Activated CD8-positive, alpha-beta memory T cell treated with anti-CD3 and anti-CD28 coated beads for 36 hours (primary cell): ENCODE measurements around the gene COLGALT1. TPM values are rescaled to one million over a fixed set of nuclear protein-coding genes. Genes with fewer than 3 reads are reported as not detected.
"Not testable (repeated sequence)": the region's sequence is repeated elsewhere in the genome, so short reads cannot be mapped to it uniquely, and the experiment has no call there.

Experiments
- CTCF ChIA-PET: fragments of 350-600 bp; sonication (Branson Sonifier 250); formaldehyde crosslinking; loops from one replicate; lab custom pipeline; 2021; ENCODE audit warnings: antibody characterized with exemption; lab: Charles Lee
- POLR2A ChIA-PET: fragments of 350-600 bp; sonication (Branson Sonifier 250); formaldehyde crosslinking; loops from one replicate; lab custom pipeline; 2021; ENCODE audit warnings: antibody characterized with exemption; lab: Charles Lee
- total RNA-seq, 2 experiments: library from RNA; stranded (reverse); gene quantifications; one replicate each; pipeline ENCODE4 v1.2.3, GENCODE V29; 2021

COLGALT1 gene
- total RNA-seq, 2 experiments from 2014 or later, result 97.2 to 100 TPM

GRCh38 chr19:17576758-17577456, 21.5 kb downstream of the COLGALT1 start:
- POLR2A ChIA-PET, result interaction anchor here (0.6 kb wide), 1 partner anchor 14 kb away, joined by 3 read pairs; no protein-coding TSS in a partner anchor
- CTCF ChIA-PET, result interaction anchor here (0.5 to 0.8 kb wide), 3 partner anchors 31 to 276 kb away, joined by 3 to 7 read pairs (median 3); no protein-coding TSS in a partner anchor

- POLR2A ChIA-PET, result no interaction called here
- CTCF ChIA-PET, result interaction anchor here (0.8 kb wide), 1 partner anchor 112 kb away, joined by 3 read pairs; no protein-coding TSS in a partner anchor
Measured at GRCh38 chr19:17577457-17578097, 22.1 kb downstream of the COLGALT1 start.

GRCh38 chr19:17579661-17580244, 24.3 kb downstream of the COLGALT1 start:
- POLR2A ChIA-PET, result no interaction called here
- CTCF ChIA-PET, result no interaction called here

GRCh38 chr19:17580470-17581144, 25.2 kb downstream of the COLGALT1 start:
- ChIA-PET CTCF (interaction anchor here (0.6 kb wide), 1 partner anchor 189 kb away, joined by 3 read pairs; no protein-coding TSS in a partner anchor), POLR2A (no interaction called here)

GRCh38 chr19:17581211-17581874, 25.9 kb downstream of the COLGALT1 start:
- POLR2A ChIA-PET, result no interaction called here
- CTCF ChIA-PET, result interaction anchor here (0.6 kb wide), 1 partner anchor 190 kb away, joined by 3 read pairs; no protein-coding TSS in a partner anchor

- POLR2A ChIA-PET, result interaction anchor here (1.0 kb wide), 1 partner anchor 23 kb away, joined by 3 read pairs; no protein-coding TSS in a partner anchor
- CTCF ChIA-PET, result interaction anchor here (1.1 kb wide), 1 partner anchor 9 kb away, joined by 3 read pairs; no protein-coding TSS in a partner anchor
Measured at GRCh38 chr19:17582613-17583012, 27.2 kb downstream of the COLGALT1 start.

- ChIA-PET CTCF (no interaction called here), POLR2A (no interaction called here)
Measured at GRCh38 chr19:17584132-17584531, 28.7 kb downstream of the COLGALT1 start.

- POLR2A ChIA-PET, CTCF ChIA-PET: not testable (repeated sequence)
Measured at GRCh38 chr19:17585395-17585794, 29.9 kb downstream of the COLGALT1 start.

- ChIA-PET CTCF (interaction anchor here (0.7 kb wide), 1 partner anchor 94 kb away, joined by 3 read pairs; no protein-coding TSS in a partner anchor), POLR2A (interaction anchor here (0.6 kb wide), 1 partner anchor 14 kb away, joined by 3 read pairs; no protein-coding TSS in a partner anchor)
Measured at GRCh38 chr19:17590866-17591265, 35.4 kb downstream of the COLGALT1 start.

- POLR2A ChIA-PET, result not testable (repeated sequence)
Measured at GRCh38 chr19:17594296-17594695, 38.8 kb downstream of the COLGALT1 start.

GRCh38 chr19:17598063-17598462, 42.6 kb downstream of the COLGALT1 start:
- CTCF ChIA-PET, result not testable (repeated sequence)
- POLR2A ChIA-PET, result interaction anchor here (0.7 kb wide), 1 partner anchor 11 kb away, joined by 3 read pairs; no protein-coding TSS in a partner anchor

More at GRCh38 chr19:17594296-17594695, 38.8 kb downstream of the COLGALT1 start:
- CTCF ChIA-PET, result not testable (repeated sequence)

- ChIA-PET POLR2A (no interaction called here), CTCF (no interaction called here)
Measured at GRCh38 chr19:17598953-17599352, 43.5 kb downstream of the COLGALT1 start.

GRCh38 chr19:17599780-17600179, 44.3 kb downstream of the COLGALT1 start:
- ChIA-PET CTCF (no interaction called here), POLR2A (no interaction called here)

GRCh38 chr19:17601683-17602082, 46.2 kb downstream of the COLGALT1 start:
- ChIA-PET CTCF (no interaction called here), POLR2A (no interaction called here)

- POLR2A ChIA-PET, result no interaction called here
- CTCF ChIA-PET, result no interaction called here
Measured at GRCh38 chr19:17602217-17602616, 46.8 kb downstream of the COLGALT1 start.

GRCh38 chr19:17602872-17603510, 47.5 kb downstream of the COLGALT1 start:
- CTCF ChIA-PET, result interaction anchor here (0.6 kb wide), 1 partner anchor 268 kb away, joined by 3 read pairs; no protein-coding TSS in a partner anchor
- POLR2A ChIA-PET, result no interaction called here

- ChIA-PET CTCF (interaction anchor here (0.6 kb wide), 1 partner anchor 771 kb away, joined by 4 read pairs; no protein-coding TSS in a partner anchor), POLR2A (interaction anchor here (0.5 kb wide), 1 partner anchor 28 kb away, joined by 4 read pairs; no protein-coding TSS in a partner anchor)
Measured at GRCh38 chr19:17604372-17605025, 49.0 kb downstream of the COLGALT1 start.
